H1 (cell line): ENCODE data around the gene IFI30. TPM values are rescaled to one million over a fixed set of nuclear protein-coding genes. Genes with fewer than 3 reads are reported as not detected.
A peak's percentile ranks its signal among the peaks of the same experiment; 100 is the strongest.

Source experiments
- CTCF ChIA-PET: fragments of 300-600 bp; sonication (Branson Sonifier 250); formaldehyde crosslinking; loops from one replicate; lab custom pipeline; 2021; ENCODE audit not compliant: partially characterized antibody; lab: Charles Lee
- POLR2A ChIA-PET: fragments of 300-600 bp; sonication (Branson Sonifier 250); formaldehyde crosslinking; loops from one replicate; lab custom pipeline; 2021; ENCODE audit warnings: inconsistent platforms; ENCODE audit not compliant: partially characterized antibody; lab: Charles Lee
- DNase-seq, 2 experiments: peaks; one replicate each; pipeline versions ENCODE4 v3.0.0 to v3.0.0-alpha.2; 2010 to 2022; ENCODE audit warnings: low spot score in 2 of 2, low read depth in 1 of 2, mixed read lengths in 1 of 2
- FAIRE-seq: peaks from 2 replicates; lab custom pipeline; 2011; peaks lifted over from hg19 to GRCh38; lab: Jason Lieb, UNC
- H2AFZ ChIP-seq: 2 replicates; pipeline ENCODE4 v1.8.1; 2012; ENCODE audit warnings: low read length, inconsistent platforms
- H2AK5ac ChIP-seq: 2 replicates; pipeline ENCODE4 v1.6.1; 2013; ENCODE audit warnings: low read depth, low read length
- H2BK120ac ChIP-seq: replicated peaks from 2 replicates; pipeline ENCODE3; 2013; ENCODE audit warnings: low read depth, low read length, inconsistent platforms
- H2BK12ac ChIP-seq: 2 replicates; pipeline ENCODE4 v1.6.1; 2013; ENCODE audit warnings: low read depth, low read length
- H2BK15ac ChIP-seq: 2 replicates; pipeline ENCODE4 v1.6.1; 2013; ENCODE audit warnings: low read length
- H2BK20ac ChIP-seq: 2 replicates; pipeline ENCODE4 v1.6.1; 2013; ENCODE audit warnings: low read length
- H2BK5ac ChIP-seq: 2 replicates; pipeline ENCODE4 v1.6.1; 2013; ENCODE audit warnings: low read depth, low read length
- H3K14ac ChIP-seq: 2 replicates; pipeline ENCODE4 v1.6.1; 2013; ENCODE audit warnings: inconsistent platforms; ENCODE audit not compliant: insufficient read length
- H3K18ac ChIP-seq: 2 replicates; pipeline ENCODE4 v1.6.1; 2013; ENCODE audit warnings: low read length; ENCODE audit errors: extremely low read depth
- H3K23ac ChIP-seq: 2 replicates; pipeline ENCODE4 v1.6.1; 2013; ENCODE audit warnings: inconsistent platforms; ENCODE audit not compliant: insufficient read length
- H3K23me2 ChIP-seq: 2 replicates; pipeline ENCODE4 v1.6.1; 2013; ENCODE audit warnings: low read depth, low read length
- H3K27ac ChIP-seq: 2 replicates; pipeline ENCODE4 v1.6.1; 2011; ENCODE audit warnings: low read depth, low read length, inconsistent platforms
- H3K27me3 ChIP-seq, 4 experiments: replicated peaks in 1 of 4; 1 replicate in 1 of 4; 2 replicates in 3 of 4; pipeline versions ENCODE4 v1.6.1 to v1.8.1; 2011 to 2013; ENCODE audit warnings: low read length in 3 of 4, mild to moderate bottlenecking in 3 of 4, inconsistent platforms in 2 of 4, mixed read lengths in 2 of 4, moderate library complexity in 1 of 4; ENCODE audit not compliant: control insufficient read depth in 3 of 4, insufficient read depth in 3 of 4; ENCODE audit errors: extremely low read depth in 1 of 4
- H3K36me3 ChIP-seq, 4 experiments: 2 replicates each; pipeline versions ENCODE4 v1.6.1 to v1.8.1; 2011 to 2013; ENCODE audit warnings: mild to moderate bottlenecking in 4 of 4, low read length in 3 of 4, moderate library complexity in 2 of 4, control low read depth in 1 of 4, inconsistent platforms in 1 of 4; ENCODE audit not compliant: insufficient read depth in 4 of 4, control insufficient read depth in 2 of 4
- H3K4ac ChIP-seq: replicated peaks from 2 replicates; pipeline ENCODE3; 2013; ENCODE audit warnings: low read length, low read depth, mixed read lengths, inconsistent platforms; ENCODE audit not compliant: insufficient read length
- H3K4me1 ChIP-seq, 4 experiments: replicated peaks in 1 of 4; 1 replicate in 1 of 4; 2 replicates in 3 of 4; pipeline versions ENCODE4 v1.6.1 to v1.8.1; 2011 to 2013; ENCODE audit warnings: low read length in 3 of 4, inconsistent platforms in 2 of 4, mixed read lengths in 1 of 4; ENCODE audit not compliant: insufficient read depth in 4 of 4, control insufficient read depth in 3 of 4
- H3K4me2 ChIP-seq, 2 experiments: 2 replicates each; pipeline versions ENCODE4 v1.6.1 to v1.8.1; 2011 to 2013; ENCODE audit warnings: low read depth in 2 of 2, low read length in 2 of 2, control low read depth in 1 of 2, inconsistent platforms in 1 of 2, mild to moderate bottlenecking in 1 of 2; ENCODE audit not compliant: insufficient read depth in 1 of 2
- H3K4me3 ChIP-seq, 4 experiments: fragments of 200-600, 300-600 bp in 1 of 4; sonication (generic), shearing (Covaris generic), sonication (Bioruptor Twin) in 1 of 4; 2 replicates each; pipeline versions ENCODE4 v1.5.1 to v1.8.1; 2011 to 2016; ENCODE audit warnings: low read length in 4 of 4, low read depth in 3 of 4, control low read depth in 2 of 4, inconsistent platforms in 2 of 4, mild to moderate bottlenecking in 2 of 4, mixed read lengths in 1 of 4, moderate library complexity in 1 of 4; ENCODE audit not compliant: insufficient read depth in 2 of 4; ENCODE audit errors: extremely low read depth in 1 of 4
- H3K56ac ChIP-seq: replicated peaks from 2 replicates; pipeline ENCODE3; 2013; ENCODE audit warnings: low read depth, mild to moderate bottlenecking, mixed read lengths, low read length, inconsistent platforms; ENCODE audit not compliant: insufficient read length
- H3K79me1 ChIP-seq: 2 replicates; pipeline ENCODE4 v1.6.1; 2013; ENCODE audit warnings: low read depth, low read length, control low read depth
- H3K79me2 ChIP-seq, 2 experiments: 2 replicates each; pipeline versions ENCODE4 v1.6.1 to v1.8.1; 2012 to 2013; ENCODE audit warnings: low read length in 2 of 2, mild to moderate bottlenecking in 2 of 2, inconsistent platforms in 1 of 2; ENCODE audit not compliant: insufficient read depth in 2 of 2, control insufficient read depth in 1 of 2
- H3K9ac ChIP-seq, 4 experiments: replicated peaks in 1 of 4; 1 replicate in 1 of 4; 2 replicates in 3 of 4; pipeline versions ENCODE4 v1.6.1 to v1.8.1; 2011 to 2013; ENCODE audit warnings: low read depth in 3 of 4, low read length in 3 of 4, control low read depth in 2 of 4, mild to moderate bottlenecking in 2 of 4, moderate library complexity in 2 of 4, inconsistent platforms in 1 of 4; ENCODE audit errors: extremely low read depth in 1 of 4
- H3K9me3 ChIP-seq, 2 experiments: 2 replicates each; pipeline versions ENCODE4 v1.6.1 to v1.8.1; 2012 to 2013; ENCODE audit warnings: mild to moderate bottlenecking in 2 of 2, moderate library complexity in 2 of 2, control low read depth in 1 of 2, inconsistent platforms in 1 of 2, low read depth in 1 of 2, low read length in 1 of 2, mixed read lengths in 1 of 2; ENCODE audit not compliant: insufficient read depth in 2 of 2
- H4K20me1 ChIP-seq, 2 experiments: replicated peaks in 1 of 2; 2 replicates each; pipeline versions ENCODE3 to v1.8.1; 2011 to 2013; ENCODE audit warnings: inconsistent platforms in 2 of 2, low read length in 2 of 2, mild to moderate bottlenecking in 1 of 2; ENCODE audit not compliant: insufficient read depth in 2 of 2, control insufficient read depth in 1 of 2
- H4K5ac ChIP-seq: 2 replicates; pipeline ENCODE4 v1.6.1; 2013; ENCODE audit warnings: low read length, low read depth, mixed read lengths, inconsistent platforms; ENCODE audit not compliant: insufficient read length
- H4K8ac ChIP-seq: 2 replicates; pipeline ENCODE4 v1.8.0; 2013; ENCODE audit warnings: mild to moderate bottlenecking, moderate library complexity, low read length, inconsistent platforms; ENCODE audit not compliant: insufficient read depth; ENCODE audit errors: extremely low read depth
- H4K91ac ChIP-seq: replicated peaks from 2 replicates; pipeline ENCODE3; 2013; ENCODE audit warnings: low read length, mixed read lengths, inconsistent platforms; ENCODE audit not compliant: insufficient read length
- CEBPB ChIP-seq: IDR thresholded peaks from 2 replicates; pipeline ENCODE4 v1.6.1; 2012; ENCODE audit warnings: low read depth, low read length
- EZH2 ChIP-seq: fragments of 200-600 bp; sonication (generic); IDR thresholded peaks from 2 replicates; pipeline ENCODE4 v1.7.1; 2012; ENCODE audit warnings: low read depth, mild to moderate bottlenecking, moderate library complexity, low read length, inconsistent platforms; ENCODE audit not compliant: severe bottlenecking
- GTF2F1 ChIP-seq: IDR thresholded peaks from 2 replicates; pipeline ENCODE4 v1.6.1; 2012; ENCODE audit warnings: low read depth, low read length, improper control_type of control experiment, borderline replicate concordance
- JUN ChIP-seq: IDR thresholded peaks from 2 replicates; pipeline ENCODE4 v1.6.1; 2011; ENCODE audit warnings: low read depth, mild to moderate bottlenecking, improper control_type of control experiment, low read length
- NRF1 ChIP-seq: IDR thresholded peaks from 2 replicates; pipeline ENCODE4 v1.6.1; 2011; ENCODE audit warnings: mild to moderate bottlenecking, low read depth, low read length, improper control_type of control experiment
- POLR2A ChIP-seq, 2 experiments: IDR thresholded peaks; 1 replicate in 1 of 2; 2 replicates in 1 of 2; pipeline ENCODE4 v1.6.1; 2011; ENCODE audit warnings: low read depth in 2 of 2, low read length in 2 of 2, mild to moderate bottlenecking in 2 of 2; ENCODE audit errors: control extremely low read depth in 1 of 2
- POLR2AphosphoS5 ChIP-seq: IDR thresholded peaks from 2 replicates; pipeline ENCODE4 v1.6.1; 2011; ENCODE audit warnings: low read depth, low read length
- RBBP5 ChIP-seq: IDR thresholded peaks from 2 replicates; pipeline ENCODE4 v1.7.1; 2012; ENCODE audit warnings: low read depth, mild to moderate bottlenecking, inconsistent platforms, low read length, moderate library complexity, borderline replicate concordance
- TAF1 ChIP-seq: IDR thresholded peaks from 2 replicates; pipeline ENCODE4 v1.6.1; 2011; ENCODE audit warnings: mild to moderate bottlenecking, low read depth, low read length
- TEAD4 ChIP-seq: IDR thresholded peaks from 2 replicates; pipeline ENCODE4 v1.6.1; 2012; ENCODE audit warnings: low read depth, low read length, inconsistent platforms, mixed read lengths
- USF2 ChIP-seq: IDR thresholded peaks from 2 replicates; pipeline ENCODE4 v1.6.1; 2011; ENCODE audit warnings: low read length, improper control_type of control experiment
- WGBS, 2 experiments: shearing (Covaris generic) in 1 of 2; methylation state at CpG; one replicate each; pipeline versions ENCODE4 v1.1.6 to v1.1.7; 2013 to 2015; ENCODE audit warnings: low lambda C conversion rate in 2 of 2, mixed read lengths in 2 of 2, inconsistent platforms in 1 of 2, low coverage in 1 of 2, missing lambda C conversion rate in 1 of 2; ENCODE audit not compliant: insufficient replicate concordance in 2 of 2, insufficient coverage in 1 of 2, insufficient read length in 1 of 2; ENCODE audit errors: extremely low coverage in 1 of 2, missing lambda C conversion rate in 1 of 2; 5-methylcytosine and 5-hydroxymethylcytosine counted together
- polyA plus RNA-seq, 7 experiments: library from polyadenylated mRNA; depleted of rRNA in 3 of 7; stranded (reverse) in 5 of 7; unstranded in 2 of 7; fragments of >200 nt in 5 of 7; fragments of 200-250 nt in 2 of 7; gene quantifications; 1 replicate in 5 of 7; 2 replicates in 1 of 7; 4 replicates in 1 of 7; pipeline versions ENCODE4 v1.2.1 to v1.2.3, GENCODE V29; 2011 to 2013; ENCODE audit warnings: missing spikeins in 2 of 7, mixed read lengths in 2 of 7
- total RNA-seq: library from RNA; stranded (reverse); fragmentation: NEBNext Ultra II Directional; extraction: Animal tissue kit (Norgen Biotek cat#: 25700); gene quantifications from 2 replicates; pipeline ENCODE4 v1.2.1, GENCODE V29; 2021

The IFI30 gene
- total and polyA plus RNA-seq, 2 of the 8 experiments (the other 6 are each of a cell fraction or from before 2014, with no cell fraction given), result 28.9 to 62.4 TPM

GRCh38 chr19:18192673-18193387 lies 19.2 kb downstream of the IFI30 start, which contains the start of gene MPV17L2:
Gene MPV17L2 (plus strand): TSS chr19:18193218. CDS start chr19:18193282, 64 bp downstream.
- peaks cover 3 to 21% (median 6%) of the 10 kb centered on the region in 4 experiments; a peak in 6 of 8 replicates for H3K36me3 ChIP-seq
- peak within 1 kb of the TSS; percentile 72; the same call in 1 of the 2 replicates for H4K8ac ChIP-seq
- DNase-seq (peak; percentile 95 to 99), FAIRE-seq (peak; percentile 99)
- no peaks in the 10 kb centered on the region for H3K9me3 ChIP-seq
- H3K4ac ChIP-seq, result no peak within 1 kb of the TSS
- H3K14ac ChIP-seq, result no peak within 1 kb of the TSS
- peak within 1 kb of the TSS; percentile 58 to 79 (median 69) for H3K9ac ChIP-seq
- peak within 1 kb of the TSS; percentile 85; the same call in 1 of the 2 replicates for H2BK5ac ChIP-seq
- H3K79me1 ChIP-seq, result peaks cover 6% of the 10 kb centered on the region; the same call in 1 of the 2 replicates
- peaks cover 3 to 19% of the 10 kb centered on the region in 2 experiments for H4K20me1 ChIP-seq
- H2BK12ac ChIP-seq, result no peak within 1 kb of the TSS
- H3K79me2 ChIP-seq, result peaks cover 0 to 4% of the 10 kb centered on the region in 2 experiments; a peak in 1 of 4 replicates
- POLR2A ChIA-PET, result interaction anchor here (0.7 to 5.8 kb wide), 10 partner anchors 11 to 199 kb away, joined by 3 to 38 read pairs (median 3); partner anchors contain the start of genes IFI30, JUND and RAB3A
- H3K23ac ChIP-seq, result no peak within 1 kb of the TSS
- H3K18ac ChIP-seq, result peak within 1 kb of the TSS; percentile 71; the same call in 1 of the 2 replicates
- peak within 1 kb of the TSS; percentile 60 for H3K27ac ChIP-seq
- peaks cover 10% of the 10 kb centered on the region for H3K23me2 ChIP-seq
- 1% methylated on average over 57 of the region's 74 CpGs; no CpG with 5 or more reads in 1 of the 2 experiments for WGBS, 2 experiments
- peak within 1 kb of the TSS; percentile 93 to 94 for H3K4me2 ChIP-seq
- no peaks in the 10 kb centered on the region for H3K27me3 ChIP-seq
- H2BK120ac ChIP-seq, result no peak within 1 kb of the TSS
- no peak within 1 kb of the TSS for H2BK20ac ChIP-seq
- H2BK15ac ChIP-seq, result no peak within 1 kb of the TSS
- H3K4me3 ChIP-seq, result peak within 1 kb of the TSS; percentile 82 to 96 (median 89)
- H3K4me1 ChIP-seq, result peaks cover 5 to 12% (median 8%) of the 10 kb centered on the region in 4 experiments
- no peak within 1 kb of the TSS for H2AFZ ChIP-seq
- H2AK5ac ChIP-seq, result no peak within 1 kb of the TSS
- H4K5ac ChIP-seq, result peak within 1 kb of the TSS; percentile 7
- CTCF ChIA-PET, result interaction anchor here (0.6 to 2.8 kb wide), 12 partner anchors 11 to 80 kb away, joined by 3 to 20 read pairs (median 4); a partner anchor contains a TSS
- no peak within 1 kb of the TSS for H4K91ac ChIP-seq
- H3K56ac ChIP-seq, result peak within 1 kb of the TSS; percentile 16
- TF ChIP-seq TEAD4 (no peak), CEBPB (0 out of 2 replicates have a peak, but pooled peaks have one; percentile 46), POLR2A (IDR thresholded peaks at IDR 0.05; ENCODE audit: control extremely low read depth in 1 of 2, low read depth in 2 of 2, low read length in 2 of 2) (peak in 1 of 2 experiments; percentile 69; a peak in 2 of 3 replicates), NRF1 (no peak), RBBP5 (no peak), JUN (no peak), TAF1 (peak; percentile 64), USF2 (no peak), GTF2F1 (no peak), EZH2 (no peak), POLR2AphosphoS5 (peak; percentile 63)
